GM18505 (cell line): Measurements from ENCODE around the gene RRP1.
"Not testable (repeated sequence)": the region's sequence is repeated elsewhere in the genome, so short reads cannot be mapped to it uniquely, and the experiment has no call there.

Source experiments
- ATAC-seq: cut with Tn5 transposase; IDR thresholded peaks from one replicate; pipeline ENCODE4 v1.9.1; 2021; ENCODE audit not compliant: unreplicated experiment
- POLR2A ChIP-seq: IDR thresholded peaks from 4 replicates; pipeline ENCODE4 v1.6.1; 2011; ENCODE audit warnings: borderline replicate concordance; ENCODE audit not compliant: insufficient read depth, insufficient read length; ENCODE audit errors: extremely low read depth

The RRP1 gene

DNA sequence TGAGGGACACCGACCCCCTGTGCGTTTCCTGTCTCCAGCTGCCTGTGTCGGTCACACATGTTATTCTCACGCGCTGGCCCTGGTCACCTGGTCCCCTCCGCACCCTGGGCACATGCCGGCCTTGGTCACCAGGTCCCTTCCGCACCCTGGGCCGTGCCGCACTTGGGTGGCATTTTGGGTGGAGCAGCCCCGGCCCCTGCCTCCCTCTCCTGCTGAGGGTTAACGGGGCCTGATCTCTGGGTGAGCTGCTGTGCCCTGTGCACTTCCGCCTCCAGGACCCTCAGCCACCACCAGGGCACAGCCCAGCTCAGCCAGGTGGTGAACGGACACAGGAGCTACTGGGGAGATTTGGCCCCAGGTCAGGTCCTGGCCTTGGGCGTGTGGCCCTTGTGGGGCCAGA lies 26.6 kb downstream of the RRP1 start:
- ATAC-seq = no peak
- TF ChIP-seq POLR2A = no peak

DNA sequence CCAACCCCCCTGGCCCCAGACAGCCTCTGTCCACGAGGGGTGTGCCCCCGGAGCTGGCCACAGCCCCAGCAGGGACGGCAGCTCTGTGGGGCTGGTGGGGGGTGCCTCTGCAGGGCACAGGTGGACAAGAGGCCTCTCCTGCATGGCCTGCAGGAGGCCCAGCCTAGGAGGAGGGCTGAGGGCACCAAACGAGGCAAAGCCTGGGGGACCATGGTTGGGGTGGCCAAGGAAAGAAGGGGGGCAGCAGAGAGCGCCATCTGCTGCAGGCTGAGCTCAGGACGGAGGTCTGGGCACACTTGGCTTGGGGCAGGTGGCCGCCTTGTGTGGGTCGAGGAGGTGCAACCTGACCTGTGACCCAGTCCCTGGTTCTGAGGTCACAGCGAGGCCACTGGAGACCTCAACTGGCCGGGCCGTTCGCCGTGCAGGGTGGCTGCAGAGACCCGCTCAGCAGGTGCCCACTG lies 27.3 kb downstream of the RRP1 start:
- ATAC-seq = no peak

DNA sequence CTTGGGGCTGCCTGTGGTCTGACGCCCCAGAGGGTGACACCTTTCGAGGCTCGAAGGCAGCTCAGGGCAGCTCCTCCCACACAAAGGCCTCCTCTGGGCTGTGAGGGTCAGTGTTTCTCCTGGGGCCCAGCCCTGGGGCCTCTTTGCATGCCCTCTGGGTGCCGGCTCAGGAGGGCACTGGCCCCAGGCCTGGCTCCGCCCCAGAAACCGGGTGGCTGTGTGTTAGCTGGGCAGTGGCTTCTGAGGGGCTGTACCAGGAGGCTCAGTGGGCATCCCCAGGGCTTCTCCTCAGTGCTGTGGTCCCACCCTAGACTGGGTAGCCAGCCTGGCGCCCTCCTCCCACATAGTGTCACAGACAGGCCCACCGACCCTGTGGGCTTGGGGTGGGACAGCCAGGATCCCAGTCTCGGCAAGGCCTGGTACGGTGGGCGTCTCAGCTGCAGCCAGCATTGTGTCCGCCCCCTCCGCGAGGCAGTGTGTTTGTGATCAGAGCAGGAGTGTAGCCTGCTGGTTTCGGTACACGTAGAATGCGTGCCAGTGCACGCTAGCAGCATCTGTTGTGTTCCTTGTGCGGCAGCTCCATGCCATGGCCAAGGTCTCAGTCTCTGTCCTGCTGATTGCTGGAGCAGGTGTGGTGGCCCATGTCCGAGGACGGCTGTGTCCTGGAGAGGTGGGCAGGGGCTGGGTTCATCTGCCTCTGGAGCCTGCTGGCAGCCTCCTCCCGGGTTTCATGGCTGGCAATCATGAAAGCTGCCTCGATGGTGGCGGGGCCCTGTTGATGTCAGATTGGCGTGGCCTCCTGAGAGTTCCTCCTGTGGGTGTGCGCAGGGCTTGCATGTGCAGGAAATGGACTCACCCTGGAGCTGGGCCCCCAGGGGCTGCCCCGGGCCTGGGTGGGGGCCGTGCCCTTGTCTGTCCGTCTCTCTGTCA lies 28.0 kb downstream of the RRP1 start:
- TF ChIP-seq POLR2A = no peak
- ATAC-seq = no peak

More for the DNA sequence above, 27.3 kb downstream of the RRP1 start:
- TF ChIP-seq POLR2A = no peak

DNA sequence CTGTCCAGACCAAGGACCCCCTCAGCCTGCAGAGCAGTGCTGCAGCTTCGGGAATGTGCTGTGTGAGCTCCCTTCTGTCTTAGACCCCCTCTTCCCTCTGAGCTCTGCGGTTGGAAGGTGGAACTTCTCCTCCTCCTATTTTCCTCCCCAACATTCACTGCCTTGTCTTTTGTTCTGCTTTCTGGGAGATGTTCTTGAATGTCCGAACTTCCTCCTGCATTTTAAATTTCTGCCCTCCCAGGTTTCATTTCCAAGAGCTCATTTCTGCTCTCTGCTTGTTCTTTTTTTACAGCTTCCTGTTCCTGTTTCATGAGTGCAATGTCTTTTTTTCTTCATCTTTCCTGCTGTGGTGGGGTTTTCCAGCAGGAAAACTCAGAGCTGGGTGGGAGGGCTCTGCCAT lies 29.3 kb downstream of the RRP1 start:
- no peak for ATAC-seq
- TF ChIP-seq POLR2A = no peak

DNA sequence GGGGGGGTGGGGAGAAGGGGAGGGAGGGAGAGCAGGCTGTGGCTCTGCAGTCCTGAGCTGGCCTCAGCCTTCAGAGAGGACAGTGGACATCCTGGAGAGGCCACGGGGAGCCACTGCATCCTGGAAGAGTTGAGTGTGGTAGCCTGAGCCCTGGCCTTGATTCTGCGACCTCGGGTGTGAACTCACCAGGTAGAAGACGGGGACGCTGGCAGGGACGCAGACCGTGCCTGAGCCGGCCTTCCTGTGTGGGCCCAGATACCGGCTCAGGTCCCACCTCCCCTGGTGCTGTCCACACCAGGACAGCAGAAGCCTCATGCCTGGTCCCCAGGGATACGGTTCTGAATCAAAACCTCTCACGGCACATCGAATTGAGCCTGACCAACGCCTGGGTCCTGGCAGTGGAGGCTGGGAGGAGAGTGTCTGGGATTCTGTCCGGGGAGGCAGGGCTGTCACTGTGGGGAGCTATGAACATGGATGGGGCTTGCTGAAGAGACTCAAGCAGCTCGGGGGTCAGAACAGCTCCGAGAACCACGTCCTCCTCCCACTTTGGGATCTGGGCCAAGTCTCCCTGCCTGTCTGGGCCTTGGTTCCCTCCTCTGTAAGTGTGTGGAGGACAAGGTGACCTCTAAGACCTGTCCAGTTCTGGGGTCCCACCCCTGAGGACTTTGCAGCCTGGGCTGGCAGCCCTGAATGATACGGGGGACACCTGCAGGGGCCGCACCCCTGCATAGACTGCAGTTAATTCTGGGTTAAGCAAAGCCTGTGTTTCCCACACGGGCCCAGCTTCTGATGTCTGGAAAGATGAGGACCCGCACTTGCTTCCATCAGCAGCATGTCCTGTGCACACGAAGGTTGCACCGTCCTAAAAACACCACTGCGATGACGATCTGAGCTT lies 30.4 kb downstream of the RRP1 start:
- no peak for TF ChIP-seq POLR2A
- no peak for ATAC-seq

DNA sequence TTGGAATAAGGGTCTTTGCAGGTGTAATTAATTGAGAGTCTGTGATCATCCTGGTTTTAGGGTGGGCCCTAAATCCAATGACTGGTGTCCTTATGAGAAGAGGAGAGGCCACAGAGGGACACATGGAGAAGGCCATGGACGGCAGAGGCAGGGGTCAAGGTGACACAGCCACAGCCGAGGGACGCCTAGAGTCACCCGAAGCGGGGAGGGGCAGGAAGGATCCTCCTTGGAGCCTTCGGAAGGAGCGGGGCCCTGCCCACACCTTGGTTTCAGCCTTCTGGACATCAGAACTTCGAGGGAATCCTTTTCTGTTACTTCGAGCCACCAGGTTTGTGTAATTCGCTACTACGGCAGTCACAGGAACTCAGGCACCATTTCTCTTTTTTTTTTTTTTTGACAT lies 31.1 kb downstream of the RRP1 start:
- TF ChIP-seq POLR2A = no peak

DNA sequence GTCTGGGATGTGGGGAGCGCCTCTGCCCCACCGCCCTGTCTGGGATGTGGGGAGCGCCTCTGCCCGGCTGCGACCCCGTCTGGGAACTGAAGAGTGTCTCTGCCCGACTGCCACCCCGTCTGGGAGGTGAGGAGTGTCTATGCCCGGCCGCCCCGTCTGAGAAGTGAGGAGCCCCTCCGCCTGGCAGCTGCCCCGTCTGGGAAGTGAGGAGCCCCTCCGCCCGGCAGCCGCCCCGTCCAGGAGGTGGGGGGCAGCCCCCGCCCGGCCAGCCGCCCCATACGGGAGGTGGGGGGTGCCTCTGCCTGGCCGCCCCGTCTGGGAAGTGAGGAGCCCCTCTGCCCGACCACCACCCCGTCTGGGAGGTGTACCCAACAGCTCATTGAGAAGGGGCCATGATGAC lies 32.8 kb downstream of the RRP1 start:
- not testable (repeated sequence) for ATAC-seq

More for the DNA sequence above, 31.1 kb downstream of the RRP1 start:
- no peak for ATAC-seq

DNA sequence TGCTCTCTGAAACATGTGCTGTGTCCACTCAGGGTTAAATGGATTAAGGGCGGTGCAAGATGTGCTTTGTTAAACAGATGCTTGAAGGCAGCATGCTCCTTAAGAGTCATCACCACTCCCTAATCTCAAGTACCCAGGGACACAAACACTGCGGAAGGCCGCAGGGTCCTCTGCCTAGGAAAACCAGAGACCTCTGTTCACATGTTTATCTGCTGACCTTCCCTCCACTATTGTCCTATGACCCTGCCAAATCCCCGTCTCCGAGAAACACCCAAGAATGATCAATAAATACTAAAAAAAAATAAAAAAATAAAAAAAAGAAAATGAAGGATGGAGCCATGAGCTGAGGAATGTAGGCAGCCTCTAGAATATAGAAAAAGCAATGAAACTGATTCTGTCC lies 33.4 kb downstream of the RRP1 start:
- not testable (repeated sequence) for ATAC-seq

DNA sequence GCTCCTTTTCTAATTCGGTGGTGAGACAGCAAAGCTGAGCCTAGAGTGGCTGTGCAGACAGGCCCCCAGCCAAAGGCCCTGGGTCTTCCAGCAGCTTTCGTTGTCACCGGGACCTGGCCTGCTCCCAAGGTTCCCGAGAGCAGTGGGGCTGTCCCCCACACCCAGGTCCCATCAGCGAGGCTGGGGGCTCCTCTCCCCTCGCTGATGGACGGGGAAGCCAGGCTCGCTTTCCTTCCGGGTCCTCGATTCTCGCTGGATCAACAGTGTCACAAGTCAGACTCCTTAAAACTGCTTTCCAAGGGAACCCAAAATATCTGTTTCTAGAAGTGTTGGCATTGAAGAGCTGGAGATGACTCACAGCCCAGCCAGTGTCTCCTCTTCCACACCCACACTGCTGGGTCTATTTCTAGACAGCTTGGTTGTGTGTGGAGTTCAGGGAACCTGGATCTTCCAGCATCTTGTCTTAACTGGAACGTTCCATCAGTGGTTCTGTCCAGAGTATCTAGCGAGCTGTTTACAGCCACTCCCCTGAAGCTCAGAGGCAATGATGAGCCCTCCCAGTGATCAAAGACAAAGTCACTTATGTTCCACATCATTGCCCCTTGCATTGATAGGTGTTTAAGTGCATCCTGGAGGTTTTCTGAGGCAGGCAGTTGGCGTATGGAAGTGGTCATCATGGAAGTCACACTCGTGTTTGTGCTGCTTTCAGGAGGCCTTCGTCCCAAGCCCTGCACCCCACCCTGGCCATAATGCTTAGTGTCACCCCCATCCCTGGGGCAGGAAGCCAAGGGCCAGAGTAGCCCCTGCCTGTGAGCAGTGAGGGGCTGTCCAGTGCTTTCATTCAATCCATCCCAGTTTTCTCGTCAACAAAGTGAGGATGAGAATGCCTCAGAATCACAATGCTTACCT lies 35.2 kb downstream of the RRP1 start:
- no peak for ATAC-seq
- TF ChIP-seq POLR2A = no peak

DNA sequence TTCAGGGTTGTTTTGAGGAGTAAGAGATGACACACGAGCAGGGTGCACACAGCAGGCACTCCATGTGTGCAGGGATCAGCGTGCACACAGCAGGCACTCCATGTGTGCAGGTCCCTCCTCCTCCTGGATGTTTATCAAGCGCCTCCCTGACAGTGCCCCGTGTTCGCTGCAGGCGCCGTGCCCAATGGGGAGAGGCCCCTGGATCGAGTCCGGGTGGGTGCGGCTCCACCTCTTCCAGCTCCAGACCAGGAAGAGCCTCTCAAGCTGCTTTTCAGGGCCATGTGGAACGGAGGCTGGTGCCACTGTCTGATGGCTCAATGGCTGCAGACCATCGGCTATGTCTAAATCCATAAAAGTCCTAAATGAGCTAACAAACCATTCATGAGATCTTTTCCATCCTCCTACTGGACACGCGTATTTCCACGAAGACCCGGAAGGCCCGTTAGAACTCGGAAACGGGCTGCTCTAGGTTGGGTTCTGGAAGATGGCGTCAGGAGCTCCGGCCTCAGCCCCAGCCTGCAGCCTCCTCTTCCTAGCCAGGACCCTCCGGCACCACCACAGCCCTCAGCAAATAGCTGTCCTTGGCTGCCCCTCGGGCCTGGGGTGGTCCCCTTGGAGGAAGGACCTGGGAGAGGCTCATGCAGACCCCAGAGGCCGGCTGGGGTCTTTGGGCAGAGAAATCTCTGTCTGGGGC lies 36.0 kb downstream of the RRP1 start:
- TF ChIP-seq POLR2A = no peak
- no peak for ATAC-seq

DNA sequence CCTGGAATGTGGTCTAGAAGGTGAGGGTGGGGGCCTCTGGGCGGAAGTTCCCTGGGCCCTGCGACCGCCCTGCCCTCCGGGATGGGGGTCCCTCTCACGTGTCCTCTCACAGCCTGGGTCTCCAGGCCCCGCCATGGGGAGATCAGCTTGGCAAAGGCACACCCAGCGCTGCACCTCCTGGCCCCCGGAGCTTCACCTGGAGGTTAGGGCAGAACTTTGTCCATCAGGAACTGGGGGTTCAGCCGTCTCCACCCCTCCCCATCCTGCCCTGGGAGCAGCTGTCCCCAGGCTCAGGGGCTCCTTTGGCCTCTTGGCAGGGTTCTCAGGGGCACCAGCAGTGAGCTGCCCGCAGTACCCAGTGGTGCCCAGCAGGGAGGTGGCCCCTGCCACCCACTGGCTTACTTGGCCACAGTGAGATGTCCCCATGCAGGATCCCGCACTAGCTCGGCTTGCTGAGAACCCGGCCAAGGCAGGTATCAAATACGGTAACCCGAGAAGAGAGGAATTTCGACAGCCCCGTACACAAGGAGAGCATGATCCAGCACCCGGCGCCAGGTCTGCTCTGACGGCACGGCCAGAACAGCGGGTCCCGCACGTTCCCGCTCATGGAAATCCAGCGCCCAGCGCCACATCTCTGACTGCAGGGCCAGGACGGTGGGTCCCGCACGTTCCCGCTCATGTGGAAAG lies 36.7 kb downstream of the RRP1 start:
- TF ChIP-seq POLR2A = no peak

DNA sequence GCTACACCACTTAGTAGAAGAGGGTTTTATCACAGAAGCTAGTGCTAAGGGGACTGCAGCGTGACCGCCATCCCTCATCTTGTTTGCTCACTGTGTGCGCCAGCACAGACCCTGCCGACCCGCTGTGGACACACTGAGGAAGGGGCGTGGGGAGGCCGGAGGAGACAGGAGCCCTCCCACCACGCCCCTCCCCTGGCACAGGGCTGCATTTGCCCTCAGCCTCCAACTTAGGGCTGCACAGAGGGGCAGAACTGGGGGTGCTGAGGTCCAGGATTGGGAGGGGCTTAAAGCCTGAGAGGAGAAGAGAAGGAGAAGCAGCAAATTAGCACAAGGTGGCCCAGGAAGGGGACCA lies 37.2 kb downstream of the RRP1 start:
- no peak for TF ChIP-seq POLR2A
- ATAC-seq = no peak

More for the DNA sequence above, 36.7 kb downstream of the RRP1 start:
- no peak for ATAC-seq

DNA sequence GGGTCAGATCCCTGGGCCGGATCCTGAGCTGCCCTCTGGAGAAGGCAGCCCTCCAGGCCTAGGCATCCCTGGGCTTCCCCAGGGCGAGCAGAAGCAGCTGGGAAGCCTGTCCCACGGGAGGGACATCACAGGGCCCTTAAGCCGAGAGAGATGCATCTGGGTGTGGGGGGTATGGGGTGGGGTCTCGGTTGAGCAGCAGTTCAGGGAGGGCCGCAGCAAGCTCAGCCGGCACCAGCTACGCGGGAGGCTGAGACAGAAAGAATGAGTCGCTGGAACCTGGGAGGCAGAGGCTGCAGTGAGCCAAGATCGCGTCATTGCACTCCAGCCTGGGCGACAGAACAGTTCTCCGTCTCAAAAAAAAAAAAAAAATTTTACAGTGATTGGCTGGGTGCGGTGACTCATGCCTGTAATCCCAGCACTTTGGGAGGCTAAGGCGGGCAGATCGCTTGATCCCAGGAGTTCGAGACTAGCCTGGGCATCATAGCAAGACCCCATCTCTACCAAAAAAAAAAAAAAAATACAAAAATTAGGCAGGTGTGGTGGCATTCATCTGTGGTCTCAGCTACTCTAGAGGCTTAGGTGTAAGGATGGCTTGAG lies 37.7 kb downstream of the RRP1 start:
- ATAC-seq = no peak
- no peak for TF ChIP-seq POLR2A
